OCI-LY3 (cell line): ENCODE measurements around the gene SMTNL2.

Experiments
- EZH2phosphoT487 ChIP-seq: fragments of 200-600 bp; shearing (Covaris generic); IDR thresholded peaks from 2 replicates; pipeline ENCODE4 v1.6.1; 2018; ENCODE audit warnings: antibody characterized with exemption, mixed run types, low read depth
- TF ChIP-seq, protein P1 (sequence below): fragments of 200-600, 300-600 bp; sonication (generic); IDR thresholded peaks from 2 replicates; pipeline ENCODE4 v1.5.1; 2014; ENCODE audit warnings: antibody characterized with exemption, low read length, low read depth

DNA sequence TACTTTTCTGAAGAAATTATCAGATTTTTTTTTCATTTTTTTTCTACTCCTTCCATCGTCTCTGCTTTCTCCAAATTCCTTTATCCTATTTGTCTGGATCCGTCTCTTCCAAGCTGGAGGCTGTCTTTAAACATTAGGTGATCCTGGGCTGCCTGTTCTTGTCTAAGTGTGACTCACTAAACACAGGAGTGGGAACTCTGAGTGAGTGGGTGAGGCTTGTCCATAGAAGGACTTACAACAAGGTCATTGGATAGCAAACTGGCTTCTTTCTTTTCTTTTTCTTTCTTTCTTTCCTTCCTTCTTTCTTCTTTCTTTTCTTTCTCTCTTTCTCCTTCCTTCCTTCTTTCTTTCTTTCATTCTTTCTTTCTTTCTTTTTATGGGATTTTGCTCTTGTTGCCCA is 38.9 kb downstream of the SMTNL2 start:
- no peak for TF ChIP-seq EZH2phosphoT487
- TF ChIP-seq, protein P1, sequence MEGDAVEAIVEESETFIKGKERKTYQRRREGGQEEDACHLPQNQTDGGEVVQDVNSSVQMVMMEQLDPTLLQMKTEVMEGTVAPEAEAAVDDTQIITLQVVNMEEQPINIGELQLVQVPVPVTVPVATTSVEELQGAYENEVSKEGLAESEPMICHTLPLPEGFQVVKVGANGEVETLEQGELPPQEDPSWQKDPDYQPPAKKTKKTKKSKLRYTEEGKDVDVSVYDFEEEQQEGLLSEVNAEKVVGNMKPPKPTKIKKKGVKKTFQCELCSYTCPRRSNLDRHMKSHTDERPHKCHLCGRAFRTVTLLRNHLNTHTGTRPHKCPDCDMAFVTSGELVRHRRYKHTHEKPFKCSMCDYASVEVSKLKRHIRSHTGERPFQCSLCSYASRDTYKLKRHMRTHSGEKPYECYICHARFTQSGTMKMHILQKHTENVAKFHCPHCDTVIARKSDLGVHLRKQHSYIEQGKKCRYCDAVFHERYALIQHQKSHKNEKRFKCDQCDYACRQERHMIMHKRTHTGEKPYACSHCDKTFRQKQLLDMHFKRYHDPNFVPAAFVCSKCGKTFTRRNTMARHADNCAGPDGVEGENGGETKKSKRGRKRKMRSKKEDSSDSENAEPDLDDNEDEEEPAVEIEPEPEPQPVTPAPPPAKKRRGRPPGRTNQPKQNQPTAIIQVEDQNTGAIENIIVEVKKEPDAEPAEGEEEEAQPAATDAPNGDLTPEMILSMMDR = no peak
